Measurements from ENCODE around the gene ARFGAP2.

DNA sequence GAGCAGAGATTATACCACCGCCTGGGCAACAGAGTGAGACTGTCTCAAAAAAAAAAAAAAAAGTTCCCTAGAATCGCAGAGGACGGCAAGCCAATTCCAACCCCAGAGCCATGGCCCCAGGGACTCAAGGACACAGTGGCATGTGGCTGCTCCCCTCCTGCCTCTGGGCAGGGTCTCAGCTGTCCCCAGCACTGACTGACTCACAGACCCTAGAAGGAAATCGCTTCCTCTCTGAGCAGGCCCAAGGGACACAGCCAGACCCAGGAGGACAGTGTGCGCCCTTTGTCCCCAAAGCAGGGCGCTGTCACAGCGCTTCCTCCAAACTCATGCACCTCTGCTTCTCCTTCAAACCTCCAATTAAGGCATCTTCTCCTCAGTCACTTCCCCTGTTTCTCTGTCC is 7.3 kb upstream of the ARFGAP2 start:
- TF ChIP-seq, protein P1, sequence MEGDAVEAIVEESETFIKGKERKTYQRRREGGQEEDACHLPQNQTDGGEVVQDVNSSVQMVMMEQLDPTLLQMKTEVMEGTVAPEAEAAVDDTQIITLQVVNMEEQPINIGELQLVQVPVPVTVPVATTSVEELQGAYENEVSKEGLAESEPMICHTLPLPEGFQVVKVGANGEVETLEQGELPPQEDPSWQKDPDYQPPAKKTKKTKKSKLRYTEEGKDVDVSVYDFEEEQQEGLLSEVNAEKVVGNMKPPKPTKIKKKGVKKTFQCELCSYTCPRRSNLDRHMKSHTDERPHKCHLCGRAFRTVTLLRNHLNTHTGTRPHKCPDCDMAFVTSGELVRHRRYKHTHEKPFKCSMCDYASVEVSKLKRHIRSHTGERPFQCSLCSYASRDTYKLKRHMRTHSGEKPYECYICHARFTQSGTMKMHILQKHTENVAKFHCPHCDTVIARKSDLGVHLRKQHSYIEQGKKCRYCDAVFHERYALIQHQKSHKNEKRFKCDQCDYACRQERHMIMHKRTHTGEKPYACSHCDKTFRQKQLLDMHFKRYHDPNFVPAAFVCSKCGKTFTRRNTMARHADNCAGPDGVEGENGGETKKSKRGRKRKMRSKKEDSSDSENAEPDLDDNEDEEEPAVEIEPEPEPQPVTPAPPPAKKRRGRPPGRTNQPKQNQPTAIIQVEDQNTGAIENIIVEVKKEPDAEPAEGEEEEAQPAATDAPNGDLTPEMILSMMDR (IDR thresholded peaks at IDR 0.05) = no peak
- TF ChIP-seq POLR2AphosphoS5 (IDR thresholded peaks at IDR 0.05) (no peak), POLR2A (IDR thresholded peaks at IDR 0.05) (no peak), EP300 (IDR thresholded peaks at IDR 0.05) (no peak)
